GM12878 (cell line): Measurements from ENCODE around the gene VPS13C. TPM values are rescaled to one million over a fixed set of nuclear protein-coding genes. Genes with fewer than 3 reads are reported as not detected.

ENCODE experiments used
- ASH2L ChIP-seq: fragments of 300-600, 200-600 bp; sonication (generic); IDR thresholded peaks from 2 replicates; pipeline ENCODE4 v1.6.1; 2017; ENCODE audit warnings: low read depth, mild to moderate bottlenecking, borderline replicate concordance
- CBFB ChIP-seq: IDR thresholded peaks from 2 replicates; pipeline ENCODE4 v1.6.1; 2016; ENCODE audit warnings: antibody characterized with exemption, low read depth
- CHD2 ChIP-seq: IDR thresholded peaks from 2 replicates; pipeline ENCODE4 v1.6.1; 2011; ENCODE audit warnings: low read depth, low read length, improper control_type of control experiment, borderline replicate concordance
- HDAC2 ChIP-seq: fragments of 200-600 bp; sonication (generic); IDR thresholded peaks from 2 replicates; pipeline ENCODE4 v1.6.1; 2017
- HDGF ChIP-seq: fragments of 450-650 bp; IDR thresholded peaks from 2 replicates; pipeline ENCODE4 v1.6.1; 2016; ENCODE audit warnings: antibody characterized with exemption
- KLF5 ChIP-seq: fragments of 450-650 bp; IDR thresholded peaks from 2 replicates; pipeline ENCODE4 v1.6.1; 2014; ENCODE audit warnings: mild to moderate bottlenecking; ENCODE audit not compliant: partially characterized antibody
- MTA2 ChIP-seq: fragments of 450-650 bp; IDR thresholded peaks from 2 replicates; pipeline ENCODE4 v1.6.1; 2016; ENCODE audit warnings: low read depth, mild to moderate bottlenecking, moderate library complexity
- NBN ChIP-seq: fragments of 450-650 bp; IDR thresholded peaks from 2 replicates; pipeline ENCODE4 v1.6.1; 2016
- PAX5 ChIP-seq: IDR thresholded peaks from 2 replicates; pipeline ENCODE4 v1.6.1; 2011; ENCODE audit warnings: low read depth, low read length, borderline replicate concordance
- PML ChIP-seq: IDR thresholded peaks from 2 replicates; pipeline ENCODE4 v1.6.1; 2012; ENCODE audit warnings: low read length, inconsistent platforms
- POLR2A ChIP-seq: IDR thresholded peaks from 2 replicates; pipeline ENCODE4 v1.6.1; 2011; ENCODE audit warnings: low read depth, mild to moderate bottlenecking, low read length
- POLR2AphosphoS2 ChIP-seq: IDR thresholded peaks from 2 replicates; pipeline ENCODE4 v1.6.1; 2011; ENCODE audit warnings: low read depth, mild to moderate bottlenecking, low read length, improper control_type of control experiment, moderate library complexity
- RB1 ChIP-seq: fragments of 450-650 bp; formaldehyde crosslinking; IDR thresholded peaks from 2 replicates; pipeline ENCODE4 v1.6.1; 2017; ENCODE audit warnings: mild to moderate bottlenecking, borderline replicate concordance
- RFX5 ChIP-seq: IDR thresholded peaks from 2 replicates; pipeline ENCODE4 v1.6.1; 2011; ENCODE audit warnings: low read depth, low read length, improper control_type of control experiment
- SMAD5 ChIP-seq: IDR thresholded peaks from 2 replicates; pipeline ENCODE4 v1.6.1; 2016; ENCODE audit warnings: antibody characterized with exemption, low read depth
- SMC3 ChIP-seq: IDR thresholded peaks from 2 replicates; pipeline ENCODE4 v1.6.1; 2011; ENCODE audit warnings: low read length, improper control_type of control experiment, borderline replicate concordance
- TAF1 ChIP-seq: IDR thresholded peaks from 2 replicates; pipeline ENCODE4 v1.6.1; 2011; ENCODE audit warnings: mild to moderate bottlenecking, low read depth, low read length, borderline replicate concordance
- TBL1XR1 ChIP-seq: IDR thresholded peaks from 2 replicates; pipeline ENCODE4 v1.6.1; 2012; ENCODE audit warnings: low read depth, low read length, improper control_type of control experiment
- YBX1 ChIP-seq: fragments of 450-650 bp; IDR thresholded peaks from 2 replicates; pipeline ENCODE4 v1.6.1; 2016; ENCODE audit warnings: antibody characterized with exemption
- ZBED1 ChIP-seq: IDR thresholded peaks from 2 replicates; pipeline ENCODE4 v1.6.1; 2016; ENCODE audit warnings: borderline replicate concordance
- ZNF24 ChIP-seq: fragments of 450-650 bp; IDR thresholded peaks from 2 replicates; pipeline ENCODE4 v1.6.1; 2017; ENCODE audit warnings: antibody characterized with exemption, mild to moderate bottlenecking
- polyA plus RNA-seq, 11 experiments: library from polyadenylated mRNA; depleted of rRNA in 4 of 11; unstranded in 6 of 11; stranded (reverse) in 5 of 11; fragments of >200 nt; fragmentation: Nextera tagmentation in 4 of 11; fragmentation: Illumina TruSeq in 1 of 11; extraction: Ambion mirVana in 4 of 11; extraction: Trizol in 1 of 11; gene quantifications; 1 replicate in 1 of 11; 2 replicates in 10 of 11; pipeline versions ENCODE4 v1.2.1 to v1.2.3, GENCODE V29; 2011 to 2016; ENCODE audit warnings: inconsistent platforms in 2 of 11, missing spikeins in 2 of 11, low read depth in 1 of 11
- total RNA-seq, 4 experiments: library from RNA; depleted of rRNA in 3 of 4; stranded (reverse); fragments of >200 nt in 3 of 4; fragmentation: Illumina TruSeq in 1 of 4; extraction: Trizol in 1 of 4; gene quantifications; 2 replicates each; pipeline versions ENCODE4 v1.2.1 to v1.2.3, GENCODE V29; 2013 to 2021
- TF ChIP-seq, protein P1 (sequence below): fragments of 450-650 bp; IDR thresholded peaks from 2 replicates; pipeline ENCODE4 v1.6.1; 2018; ENCODE audit warnings: mild to moderate bottlenecking, low read depth, moderate library complexity; ENCODE audit not compliant: partially characterized antibody
- TF ChIP-seq, protein P2 (sequence below): fragments of 450-650 bp; IDR thresholded peaks from 2 replicates; pipeline ENCODE4 v1.6.1; 2017; ENCODE audit warnings: low read depth, mild to moderate bottlenecking, moderate library complexity
- TF ChIP-seq, protein P3 (sequence below): fragments of 450-650 bp; IDR thresholded peaks from 2 replicates; pipeline ENCODE4 v1.6.1; 2016; ENCODE audit warnings: mild to moderate bottlenecking, moderate library complexity, borderline replicate concordance
- TF ChIP-seq, protein P4 (sequence below): IDR thresholded peaks from 2 replicates; pipeline ENCODE4 v1.6.1; 2011; ENCODE audit warnings: low read depth, low read length, improper control_type of control experiment, borderline replicate concordance

Gene VPS13C
- total and polyA plus RNA-seq, 10 of the 15 experiments (the other 5 are each of a cell fraction or from before 2014, with no cell fraction given), result 9.3 to 53.1 (median 31.8) TPM

DNA sequence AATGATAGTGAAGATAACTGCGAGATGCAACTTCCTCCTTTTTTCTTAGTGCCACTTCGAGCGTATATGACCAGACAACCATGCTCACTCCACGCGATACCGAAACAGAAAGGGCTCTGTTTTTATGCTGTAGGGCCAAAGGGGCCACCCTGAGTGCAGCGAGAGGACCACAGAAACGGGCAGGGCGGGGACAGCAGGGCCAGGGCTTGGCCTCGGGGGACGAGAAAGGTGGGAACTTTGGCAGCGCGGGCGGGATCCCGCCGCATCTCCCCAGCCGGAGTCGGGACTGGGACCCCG lies 483 bp downstream of the VPS13C start (continued):
- TF ChIP-seq, protein P1, sequence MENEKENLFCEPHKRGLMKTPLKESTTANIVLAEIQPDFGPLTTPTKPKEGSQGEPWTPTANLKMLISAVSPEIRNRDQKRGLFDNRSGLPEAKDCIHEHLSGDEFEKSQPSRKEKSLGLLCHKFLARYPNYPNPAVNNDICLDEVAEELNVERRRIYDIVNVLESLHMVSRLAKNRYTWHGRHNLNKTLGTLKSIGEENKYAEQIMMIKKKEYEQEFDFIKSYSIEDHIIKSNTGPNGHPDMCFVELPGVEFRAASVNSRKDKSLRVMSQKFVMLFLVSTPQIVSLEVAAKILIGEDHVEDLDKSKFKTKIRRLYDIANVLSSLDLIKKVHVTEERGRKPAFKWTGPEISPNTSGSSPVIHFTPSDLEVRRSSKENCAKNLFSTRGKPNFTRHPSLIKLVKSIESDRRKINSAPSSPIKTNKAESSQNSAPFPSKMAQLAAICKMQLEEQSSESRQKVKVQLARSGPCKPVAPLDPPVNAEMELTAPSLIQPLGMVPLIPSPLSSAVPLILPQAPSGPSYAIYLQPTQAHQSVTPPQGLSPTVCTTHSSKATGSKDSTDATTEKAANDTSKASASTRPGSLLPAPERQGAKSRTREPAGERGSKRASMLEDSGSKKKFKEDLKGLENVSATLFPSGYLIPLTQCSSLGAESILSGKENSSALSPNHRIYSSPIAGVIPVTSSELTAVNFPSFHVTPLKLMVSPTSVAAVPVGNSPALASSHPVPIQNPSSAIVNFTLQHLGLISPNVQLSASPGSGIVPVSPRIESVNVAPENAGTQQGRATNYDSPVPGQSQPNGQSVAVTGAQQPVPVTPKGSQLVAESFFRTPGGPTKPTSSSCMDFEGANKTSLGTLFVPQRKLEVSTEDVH, result no peak
- TF ChIP-seq MTA2, result peak; percentile 14; the same call in 1 of the 2 replicates
- peak; percentile 82; the same call in 1 of the 2 replicates for TF ChIP-seq ZBED1
- no peak for TF ChIP-seq ZNF24
- no peak for TF ChIP-seq CBFB
- no peak for TF ChIP-seq SMAD5
- TF ChIP-seq, protein P2, sequence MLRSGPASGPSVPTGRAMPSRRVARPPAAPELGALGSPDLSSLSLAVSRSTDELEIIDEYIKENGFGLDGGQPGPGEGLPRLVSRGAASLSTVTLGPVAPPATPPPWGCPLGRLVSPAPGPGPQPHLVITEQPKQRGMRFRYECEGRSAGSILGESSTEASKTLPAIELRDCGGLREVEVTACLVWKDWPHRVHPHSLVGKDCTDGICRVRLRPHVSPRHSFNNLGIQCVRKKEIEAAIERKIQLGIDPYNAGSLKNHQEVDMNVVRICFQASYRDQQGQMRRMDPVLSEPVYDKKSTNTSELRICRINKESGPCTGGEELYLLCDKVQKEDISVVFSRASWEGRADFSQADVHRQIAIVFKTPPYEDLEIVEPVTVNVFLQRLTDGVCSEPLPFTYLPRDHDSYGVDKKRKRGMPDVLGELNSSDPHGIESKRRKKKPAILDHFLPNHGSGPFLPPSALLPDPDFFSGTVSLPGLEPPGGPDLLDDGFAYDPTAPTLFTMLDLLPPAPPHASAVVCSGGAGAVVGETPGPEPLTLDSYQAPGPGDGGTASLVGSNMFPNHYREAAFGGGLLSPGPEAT, result peak; percentile 43; the same call in 1 of the 2 replicates
- no peak; the same call in 1 of the 2 replicates for TF ChIP-seq POLR2AphosphoS2
- TF ChIP-seq RFX5, result no peak
- TF ChIP-seq SMC3, result no peak
- TF ChIP-seq PML, result no peak
- TF ChIP-seq HDGF, result no peak
- TF ChIP-seq PAX5, result peak; percentile 31; the same call in 1 of the 2 replicates
- TF ChIP-seq POLR2A, result peak; percentile 78
- no peak for TF ChIP-seq TBL1XR1
- peak; percentile 67; the same call in 1 of the 2 replicates for TF ChIP-seq ASH2L
- TF ChIP-seq, protein P3, sequence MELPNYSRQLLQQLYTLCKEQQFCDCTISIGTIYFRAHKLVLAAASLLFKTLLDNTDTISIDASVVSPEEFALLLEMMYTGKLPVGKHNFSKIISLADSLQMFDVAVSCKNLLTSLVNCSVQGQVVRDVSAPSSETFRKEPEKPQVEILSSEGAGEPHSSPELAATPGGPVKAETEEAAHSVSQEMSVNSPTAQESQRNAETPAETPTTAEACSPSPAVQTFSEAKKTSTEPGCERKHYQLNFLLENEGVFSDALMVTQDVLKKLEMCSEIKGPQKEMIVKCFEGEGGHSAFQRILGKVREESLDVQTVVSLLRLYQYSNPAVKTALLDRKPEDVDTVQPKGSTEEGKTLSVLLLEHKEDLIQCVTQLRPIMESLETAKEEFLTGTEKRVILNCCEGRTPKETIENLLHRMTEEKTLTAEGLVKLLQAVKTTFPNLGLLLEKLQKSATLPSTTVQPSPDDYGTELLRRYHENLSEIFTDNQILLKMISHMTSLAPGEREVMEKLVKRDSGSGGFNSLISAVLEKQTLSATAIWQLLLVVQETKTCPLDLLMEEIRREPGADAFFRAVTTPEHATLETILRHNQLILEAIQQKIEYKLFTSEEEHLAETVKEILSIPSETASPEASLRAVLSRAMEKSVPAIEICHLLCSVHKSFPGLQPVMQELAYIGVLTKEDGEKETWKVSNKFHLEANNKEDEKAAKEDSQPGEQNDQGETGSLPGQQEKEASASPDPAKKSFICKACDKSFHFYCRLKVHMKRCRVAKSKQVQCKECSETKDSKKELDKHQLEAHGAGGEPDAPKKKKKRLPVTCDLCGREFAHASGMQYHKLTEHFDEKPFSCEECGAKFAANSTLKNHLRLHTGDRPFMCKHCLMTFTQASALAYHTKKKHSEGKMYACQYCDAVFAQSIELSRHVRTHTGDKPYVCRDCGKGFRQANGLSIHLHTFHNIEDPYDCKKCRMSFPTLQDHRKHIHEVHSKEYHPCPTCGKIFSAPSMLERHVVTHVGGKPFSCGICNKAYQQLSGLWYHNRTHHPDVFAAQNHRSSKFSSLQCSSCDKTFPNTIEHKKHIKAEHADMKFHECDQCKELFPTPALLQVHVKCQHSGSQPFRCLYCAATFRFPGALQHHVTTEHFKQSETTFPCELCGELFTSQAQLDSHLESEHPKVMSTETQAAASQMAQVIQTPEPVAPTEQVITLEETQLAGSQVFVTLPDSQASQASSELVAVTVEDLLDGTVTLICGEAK, result no peak
- no peak for TF ChIP-seq KLF5
- no peak; the same call in 1 of the 2 replicates for TF ChIP-seq RB1
- TF ChIP-seq NBN, result 0 out of 2 replicates have a peak, but pooled peaks have one; percentile 47
- 0 out of 2 replicates have a peak, but pooled peaks have one; percentile 22 for TF ChIP-seq CHD2
- TF ChIP-seq TAF1, result no peak
- no peak for TF ChIP-seq HDAC2
- TF ChIP-seq YBX1, result no peak
- TF ChIP-seq, protein P4, sequence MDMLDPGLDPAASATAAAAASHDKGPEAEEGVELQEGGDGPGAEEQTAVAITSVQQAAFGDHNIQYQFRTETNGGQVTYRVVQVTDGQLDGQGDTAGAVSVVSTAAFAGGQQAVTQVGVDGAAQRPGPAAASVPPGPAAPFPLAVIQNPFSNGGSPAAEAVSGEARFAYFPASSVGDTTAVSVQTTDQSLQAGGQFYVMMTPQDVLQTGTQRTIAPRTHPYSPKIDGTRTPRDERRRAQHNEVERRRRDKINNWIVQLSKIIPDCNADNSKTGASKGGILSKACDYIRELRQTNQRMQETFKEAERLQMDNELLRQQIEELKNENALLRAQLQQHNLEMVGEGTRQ, result no peak
